HG03565 (cell line): Measurements from ENCODE around the gene CEBPZOS.

ENCODE experiments used
- ATAC-seq: cut with Tn5 transposase; IDR thresholded peaks from one replicate; pipeline ENCODE4 v1.9.1; 2021; ENCODE audit warnings: mild to moderate bottlenecking, moderate library complexity; ENCODE audit not compliant: unreplicated experiment

CEBPZOS gene

DNA sequence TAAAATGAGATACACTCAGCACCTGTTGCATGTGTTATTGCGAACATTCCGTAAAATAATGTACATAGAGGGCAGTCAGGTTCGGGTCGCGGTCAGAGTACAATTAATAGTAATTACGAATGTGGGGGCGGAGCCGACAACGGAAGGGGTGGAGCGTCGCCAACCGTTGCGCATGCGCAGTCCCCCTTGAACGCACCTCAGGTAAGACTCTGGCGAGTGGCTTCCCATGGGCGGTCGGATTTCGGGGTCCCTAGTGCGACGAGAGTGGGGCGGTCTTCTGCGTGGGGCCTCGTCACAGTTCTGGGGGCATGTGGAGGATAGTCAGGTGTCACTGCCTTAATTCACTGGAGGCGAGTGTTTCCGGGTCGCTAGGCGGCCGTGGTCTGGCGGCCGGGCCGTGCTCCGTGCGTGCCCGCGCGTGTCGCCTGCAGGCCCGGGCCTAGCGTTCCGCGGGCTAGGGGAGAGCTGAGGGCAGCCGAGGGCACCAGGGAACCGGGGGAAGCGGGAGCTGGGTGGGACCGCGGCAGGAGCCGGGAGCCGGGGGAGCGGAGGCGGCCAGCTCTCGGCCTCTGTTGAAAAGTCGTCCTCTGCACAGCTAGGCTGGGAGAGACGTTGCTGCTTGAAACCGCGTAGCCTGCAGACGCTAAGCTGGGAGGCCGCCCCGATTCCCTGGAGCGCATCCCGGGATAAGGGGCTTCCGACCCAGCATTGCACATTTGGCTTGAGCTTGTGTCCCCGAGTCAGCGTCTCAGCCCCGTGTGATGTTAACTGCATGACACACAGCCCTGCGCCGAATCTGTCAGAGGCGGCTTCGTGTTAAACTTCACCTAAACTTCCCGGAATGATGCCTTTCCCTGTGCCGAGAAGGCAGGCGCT lies at the start of gene CEBPZOS:
Gene CEBPZOS, plus strand, starts transcription at position 177 of the 876 bp plus-strand sequence. CDS start 3,209 bp downstream, outside the sequence.
- ATAC-seq, result peak; percentile 55

DNA sequence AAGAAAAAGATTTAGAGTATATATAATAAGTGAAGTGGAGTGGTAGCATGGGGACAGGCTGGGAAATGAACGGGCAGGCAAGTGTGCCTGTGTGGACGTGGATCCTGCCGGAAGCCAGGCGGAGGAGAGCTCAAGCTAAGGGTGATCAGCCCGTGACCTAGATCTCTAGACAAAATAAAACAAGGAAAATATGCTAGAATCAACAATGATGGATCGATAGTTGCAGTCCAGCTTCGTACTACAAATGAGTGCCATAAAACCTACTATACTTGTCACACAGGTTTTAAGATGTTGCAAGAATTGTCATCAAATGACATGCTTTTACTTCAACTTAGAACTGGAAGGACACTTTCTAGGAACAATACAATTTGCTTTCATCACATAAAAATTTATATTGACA lies 48.0 kb upstream of the CEBPZOS start:
- ATAC-seq, result no peak

DNA sequence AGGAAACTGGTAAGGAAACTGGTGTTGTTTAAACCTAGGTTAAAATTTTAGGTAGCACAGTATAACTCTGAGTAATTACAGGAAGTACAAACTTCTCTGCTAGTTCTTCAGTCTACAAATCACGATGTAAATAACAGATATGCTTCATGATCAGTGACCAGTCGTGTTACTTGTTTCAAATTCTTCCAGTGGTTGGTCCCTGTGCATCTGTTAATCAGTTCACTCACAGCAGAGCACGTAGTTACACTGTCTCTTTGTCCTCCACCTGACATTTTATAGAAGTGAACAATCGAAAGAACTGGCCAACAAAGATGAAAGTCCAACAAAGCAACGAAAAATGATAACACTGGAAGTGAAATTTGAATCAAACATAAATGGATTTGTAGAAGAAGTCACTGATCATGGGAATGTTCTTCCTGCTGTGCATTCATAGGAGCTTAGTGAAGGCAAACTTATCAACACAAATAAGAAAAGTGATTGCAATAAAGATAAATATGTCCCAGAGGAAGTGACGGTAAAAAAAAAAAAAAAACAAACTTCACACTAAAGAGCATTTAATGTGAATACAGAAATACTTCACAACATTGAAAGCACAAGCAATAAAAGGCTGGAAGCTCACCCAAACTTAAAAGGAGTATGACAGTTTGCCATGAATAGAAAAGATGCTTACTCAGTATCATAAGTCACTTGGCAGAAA lies 46.5 kb upstream of the CEBPZOS start:
- ATAC-seq, result no peak

DNA sequence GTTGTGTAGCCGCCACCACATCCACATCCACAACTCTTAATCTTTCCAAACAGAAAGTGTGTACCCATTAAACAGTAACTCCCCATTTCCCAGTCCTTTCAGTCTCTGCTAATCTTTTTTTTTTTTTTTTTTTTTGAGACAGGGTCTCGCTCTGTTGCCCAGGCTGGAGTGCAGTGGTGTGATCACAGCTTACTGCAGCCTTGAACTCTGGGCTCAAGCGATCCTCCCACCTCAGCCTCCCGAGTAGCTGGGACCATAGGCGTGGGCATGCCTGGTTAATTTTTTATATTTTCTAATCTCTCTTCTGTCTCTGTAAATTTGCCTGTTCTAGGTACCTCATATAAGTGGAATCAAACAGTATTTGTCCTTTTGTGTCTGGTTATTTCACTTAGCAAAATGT lies 43.1 kb upstream of the CEBPZOS start:
- ATAC-seq, result no peak

DNA sequence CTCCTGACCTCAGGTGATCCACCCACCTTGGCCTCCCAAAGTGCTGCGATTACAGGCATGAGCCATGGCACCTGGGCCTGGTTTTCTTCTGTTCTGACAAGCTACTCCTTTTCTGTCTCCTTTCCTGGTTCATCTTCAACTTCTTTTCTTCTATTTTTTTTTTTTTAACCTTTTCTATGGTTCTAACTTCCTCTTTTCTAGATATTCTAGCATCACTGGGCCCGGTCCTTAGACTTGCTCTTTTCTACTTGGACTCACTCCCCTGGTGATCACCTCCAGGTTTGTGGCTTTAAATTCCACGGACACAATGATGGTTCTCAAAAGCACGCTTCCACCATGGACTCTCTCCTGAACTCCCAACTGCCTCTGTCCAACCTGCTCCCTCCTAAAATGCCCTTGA lies 41.5 kb upstream of the CEBPZOS start:
- no peak for ATAC-seq

DNA sequence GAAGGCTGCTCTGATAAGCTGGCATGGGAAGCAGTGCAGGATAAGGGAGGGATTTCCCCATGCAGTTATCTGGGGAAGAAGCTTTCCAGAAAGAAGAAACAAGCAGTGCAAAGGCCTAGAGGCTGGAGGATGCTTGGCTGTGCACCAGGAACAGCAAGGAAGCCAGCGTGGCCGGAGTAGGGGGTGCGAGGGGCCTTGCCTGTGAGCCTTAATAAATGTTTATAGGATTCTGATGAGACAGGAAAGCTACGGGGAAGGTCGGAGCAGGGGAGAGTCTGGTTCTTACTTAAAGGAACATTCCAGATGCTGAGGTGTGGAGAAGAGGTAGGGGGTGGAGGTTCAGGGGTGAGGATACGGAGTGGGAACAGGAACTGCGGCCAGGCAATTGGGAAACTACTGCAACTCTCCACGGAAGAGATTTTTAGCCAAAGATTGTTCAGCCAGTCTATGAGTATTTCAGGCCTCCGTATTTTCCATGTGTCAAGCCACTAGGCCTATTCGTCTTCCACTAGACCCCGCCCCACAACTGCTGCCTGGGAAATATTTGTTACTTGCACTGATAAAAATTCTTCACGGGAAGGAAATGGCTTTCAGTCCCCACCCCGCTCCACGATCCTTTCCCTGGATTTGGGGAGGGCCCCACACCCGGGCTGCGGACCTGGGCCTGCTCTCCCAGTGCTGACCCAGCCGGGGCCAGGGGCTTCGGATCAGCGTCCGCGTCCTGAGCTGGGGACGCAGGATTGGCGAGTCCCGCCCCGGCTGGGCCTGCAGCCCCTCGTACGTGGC lies 40.0 kb upstream of the CEBPZOS start:
- ATAC-seq, result peak; percentile 10

DNA sequence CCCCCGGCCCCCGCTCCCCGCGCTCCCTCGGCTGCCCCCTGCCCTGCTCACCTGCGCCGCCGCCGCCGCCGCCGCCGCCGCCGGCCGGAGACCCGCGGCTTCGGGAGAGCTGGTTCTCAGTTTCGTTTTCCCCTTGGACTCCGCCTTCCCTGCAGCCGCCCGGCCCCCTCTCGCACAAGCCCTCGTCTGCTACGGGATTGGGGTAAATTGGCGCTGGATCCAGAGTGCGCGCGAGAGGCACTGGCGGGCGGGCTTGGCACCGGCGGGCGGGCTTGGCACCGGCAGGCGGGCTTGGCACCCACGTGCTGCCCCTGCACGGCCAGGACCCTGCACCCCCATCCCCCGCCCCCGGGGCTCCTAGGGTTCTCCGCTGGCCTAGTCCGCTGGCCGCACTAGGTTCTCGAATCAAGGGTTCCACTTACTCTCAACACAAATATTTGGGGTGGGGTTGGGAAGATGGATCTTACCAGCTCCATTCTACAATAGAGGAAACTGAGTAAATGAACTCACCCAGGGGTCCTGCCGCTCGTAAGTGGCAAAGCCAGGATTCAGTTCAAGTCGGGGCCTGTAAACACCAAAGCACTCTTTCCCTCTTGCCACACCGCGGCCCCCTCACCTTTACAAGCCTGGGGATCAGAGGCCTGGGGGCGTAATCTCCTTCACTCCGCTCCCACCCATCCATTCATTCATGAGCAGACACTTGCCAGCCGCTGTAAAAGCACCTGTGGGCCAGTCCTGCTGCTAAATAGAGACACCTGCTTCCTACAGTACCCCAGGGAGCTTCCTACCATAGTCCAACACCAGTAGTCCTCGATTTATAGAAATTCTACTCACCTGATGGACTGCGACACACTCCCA lies 39.2 kb upstream of the CEBPZOS start, which contains the start of gene EIF2AK2:
Gene EIF2AK2, minus strand, starts transcription at position 124 of the 858 bp plus-strand sequence. CDS start 9,174 bp downstream, outside the sequence.
- peak; percentile 77 for ATAC-seq

DNA sequence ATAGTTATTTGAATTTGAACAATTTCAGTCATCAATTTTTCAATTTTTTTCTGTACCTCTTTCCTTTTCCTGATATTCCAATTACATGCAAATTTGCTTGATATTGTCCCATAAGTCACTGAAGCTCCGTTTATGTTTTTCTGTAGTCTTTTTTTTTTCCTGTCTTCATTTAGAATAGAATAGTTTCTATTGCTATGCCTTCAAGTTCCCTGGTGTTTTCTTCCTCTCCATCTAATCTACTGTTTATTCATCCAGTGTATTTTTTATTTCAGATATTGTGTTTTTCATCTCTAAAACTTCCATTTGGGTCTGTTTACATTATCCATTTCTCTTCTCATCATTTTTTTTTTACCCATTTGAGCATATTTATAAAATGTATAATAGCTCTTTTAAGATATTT lies 31.5 kb upstream of the CEBPZOS start:
- no peak for ATAC-seq

DNA sequence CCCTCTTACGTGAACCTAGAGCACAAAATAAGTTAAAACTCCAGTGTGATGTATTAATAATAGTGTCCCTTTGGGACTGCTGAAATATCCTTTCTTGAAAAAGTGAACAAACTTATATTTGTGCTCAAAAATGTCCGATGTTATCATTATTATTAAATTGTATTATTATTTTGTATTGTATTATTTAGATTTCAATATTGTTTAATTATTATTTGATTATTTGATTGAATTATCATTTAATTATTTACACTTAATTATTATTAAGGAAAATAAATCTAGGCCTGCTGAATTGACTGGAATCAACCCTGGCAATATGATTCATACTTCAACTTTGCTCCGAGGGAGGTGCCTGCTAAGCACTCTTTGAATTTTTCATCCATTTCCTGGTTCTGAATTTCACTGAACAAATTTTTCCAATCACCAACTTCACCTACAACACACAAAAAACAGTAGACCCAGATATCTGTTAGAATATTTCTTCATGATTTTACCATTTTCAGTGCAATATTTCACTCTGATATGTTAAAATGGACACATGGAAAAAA lies 28.6 kb upstream of the CEBPZOS start:
- no peak for ATAC-seq

DNA sequence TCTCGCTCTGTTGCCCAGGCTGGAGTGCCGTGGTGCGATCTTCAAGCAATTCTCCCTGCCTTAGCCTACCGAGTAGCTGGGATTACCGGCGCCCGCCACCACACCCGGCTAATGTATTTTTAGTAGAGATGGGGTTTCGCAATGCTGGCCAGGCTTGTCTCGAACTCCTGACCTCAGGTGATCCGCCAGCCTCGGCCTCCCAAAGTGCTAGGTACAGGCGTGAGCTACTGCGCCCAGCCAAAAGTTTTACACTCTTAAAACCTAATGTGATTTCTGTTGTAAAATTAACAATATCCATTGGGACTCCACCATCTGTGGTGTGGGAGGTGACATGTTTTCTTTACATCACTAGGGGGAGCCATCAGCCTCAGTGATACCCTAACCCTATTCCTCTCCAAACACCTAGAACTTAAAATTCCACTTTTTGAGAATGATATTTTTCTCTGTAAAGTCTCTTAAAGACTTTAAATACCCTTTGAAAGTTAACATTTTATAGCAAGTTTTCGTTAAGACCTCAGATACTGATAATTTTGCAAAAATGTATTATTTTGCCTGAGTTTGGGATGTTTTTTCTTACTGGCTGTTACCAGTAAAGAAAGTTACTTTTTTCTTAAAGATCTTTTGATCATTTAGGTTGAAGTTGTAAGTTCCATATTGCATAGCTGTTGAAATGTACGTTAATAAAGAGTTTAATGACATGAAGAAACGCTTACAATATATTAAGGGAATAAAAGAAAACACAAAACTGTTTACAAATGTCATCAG lies 27.9 kb upstream of the CEBPZOS start:
- no peak for ATAC-seq

DNA sequence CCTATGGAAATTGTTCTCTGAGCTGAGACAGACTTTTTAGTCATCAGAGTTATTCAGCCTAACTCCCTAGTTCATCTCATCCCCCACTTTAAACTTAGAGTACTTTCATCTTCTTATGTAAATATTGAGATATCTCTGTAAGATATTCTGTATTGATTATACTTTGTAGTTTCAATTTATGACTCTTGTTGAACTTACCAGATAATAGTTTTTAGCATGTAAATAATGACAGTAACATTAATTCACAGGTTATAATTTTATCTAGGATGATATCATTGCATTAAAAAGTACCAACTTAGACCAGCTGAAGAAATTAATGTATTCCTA lies 24.7 kb upstream of the CEBPZOS start:
- ATAC-seq, result no peak

DNA sequence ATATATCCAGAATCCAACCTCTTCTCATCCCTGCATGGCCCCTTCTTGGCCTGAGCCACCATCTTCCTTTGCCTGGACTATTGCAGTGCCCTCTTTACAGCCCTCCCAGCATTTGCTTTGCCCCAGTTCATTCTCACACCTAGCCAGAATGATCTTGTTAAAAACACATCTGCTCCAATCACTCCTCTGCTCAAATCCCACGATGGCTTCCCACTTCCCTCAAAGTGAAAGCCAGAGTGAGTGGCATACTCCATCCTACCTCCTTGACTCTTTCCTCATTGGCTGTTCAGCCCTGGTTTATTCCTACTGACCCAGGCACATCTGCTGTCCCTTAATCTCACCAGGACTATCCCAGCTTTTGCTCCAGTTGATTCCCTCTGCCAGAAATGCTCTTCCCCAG lies 22.6 kb upstream of the CEBPZOS start:
- no peak for ATAC-seq

DNA sequence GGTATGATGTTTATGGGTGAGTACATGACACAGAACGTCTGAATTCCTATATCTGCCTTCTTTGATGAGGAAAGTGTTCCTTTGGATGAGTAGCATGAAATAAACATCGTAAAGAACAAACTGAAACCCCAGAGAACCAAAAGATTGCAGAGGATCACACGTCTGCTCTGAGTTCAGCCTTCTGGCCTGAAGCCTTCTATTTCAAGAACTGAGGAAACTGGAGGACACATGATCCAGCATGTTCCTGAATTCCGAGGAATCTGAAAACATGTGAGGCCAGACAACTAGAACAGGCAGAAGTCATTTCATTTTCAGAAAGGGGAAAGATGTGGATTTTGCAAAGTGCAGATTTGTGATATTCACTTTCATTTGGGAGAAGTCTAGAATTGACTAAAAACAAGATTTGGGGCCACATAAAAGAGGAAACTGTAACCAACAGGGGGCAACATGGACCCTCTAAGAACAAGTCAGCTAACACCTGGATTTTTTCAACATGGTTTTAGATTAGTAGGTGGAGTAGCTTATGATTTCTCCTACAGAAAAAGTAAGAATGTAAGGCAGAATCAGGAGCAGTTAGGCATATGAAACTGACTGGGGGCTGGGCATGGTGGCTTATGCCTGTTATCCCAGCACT lies 16.2 kb upstream of the CEBPZOS start:
- no peak for ATAC-seq

DNA sequence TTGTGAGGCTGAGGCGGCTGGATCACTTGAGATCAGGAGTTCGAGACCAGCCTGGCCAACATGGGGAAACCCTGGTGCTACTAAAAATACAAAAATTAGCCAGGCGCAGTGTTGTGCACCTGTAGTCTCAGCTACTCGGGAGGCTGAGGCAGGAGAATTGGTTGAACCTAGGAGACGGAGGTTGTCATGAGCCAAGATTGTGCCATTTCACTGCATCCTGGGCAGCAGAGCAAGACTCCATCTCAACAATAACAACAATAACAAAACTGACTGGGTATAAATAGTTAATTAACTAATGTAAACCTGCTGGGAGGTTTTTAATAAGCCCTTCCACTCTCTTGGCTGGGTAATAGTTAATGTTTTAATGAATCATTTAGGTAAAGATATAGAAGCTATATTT lies 15.7 kb upstream of the CEBPZOS start:
- ATAC-seq, result no peak

DNA sequence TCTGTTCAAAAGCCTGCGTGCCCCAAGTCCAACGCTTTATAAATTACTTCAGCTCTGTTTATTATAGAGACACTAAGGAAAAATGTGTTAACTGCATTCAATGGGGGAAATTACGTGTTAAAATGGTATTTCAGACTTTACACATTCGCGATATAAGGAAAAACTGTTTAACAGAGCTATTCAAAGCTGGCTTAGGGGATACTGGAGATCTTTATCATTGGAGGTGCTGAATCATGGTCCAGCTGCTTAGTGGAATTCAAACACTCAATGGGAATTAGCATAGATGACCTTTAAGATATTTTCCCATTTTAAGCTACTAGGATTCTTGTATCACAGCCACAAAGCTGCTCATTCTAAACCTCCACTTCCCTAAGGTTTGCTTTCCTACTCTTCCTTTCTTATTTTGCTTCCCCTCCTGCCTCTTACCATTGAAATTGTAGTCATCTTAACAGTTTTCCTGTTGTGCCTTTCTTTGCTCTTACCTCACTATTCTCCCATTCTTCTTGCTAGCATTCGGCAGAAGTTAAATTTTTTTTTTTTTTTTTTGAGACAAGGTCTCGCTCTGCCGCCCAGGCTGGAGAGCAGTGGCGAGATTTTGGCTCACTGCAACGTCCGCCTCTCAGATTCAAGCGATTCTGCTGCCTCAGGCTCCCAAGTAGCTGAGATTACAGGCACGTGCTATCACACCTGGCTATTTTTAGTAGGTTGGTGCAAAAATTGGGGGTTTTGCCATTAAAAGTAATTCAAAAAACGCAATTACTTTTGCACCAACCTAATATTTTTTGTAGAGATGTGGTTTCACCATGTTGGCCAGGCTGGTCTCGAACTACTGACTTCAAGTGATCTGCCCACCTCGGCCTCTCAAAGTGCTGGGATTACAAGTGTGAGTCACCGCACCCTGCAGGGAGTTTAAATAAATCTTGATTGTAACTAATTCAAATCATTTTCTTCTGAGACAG lies 14.3 kb upstream of the CEBPZOS start:
- ATAC-seq, result no peak

DNA sequence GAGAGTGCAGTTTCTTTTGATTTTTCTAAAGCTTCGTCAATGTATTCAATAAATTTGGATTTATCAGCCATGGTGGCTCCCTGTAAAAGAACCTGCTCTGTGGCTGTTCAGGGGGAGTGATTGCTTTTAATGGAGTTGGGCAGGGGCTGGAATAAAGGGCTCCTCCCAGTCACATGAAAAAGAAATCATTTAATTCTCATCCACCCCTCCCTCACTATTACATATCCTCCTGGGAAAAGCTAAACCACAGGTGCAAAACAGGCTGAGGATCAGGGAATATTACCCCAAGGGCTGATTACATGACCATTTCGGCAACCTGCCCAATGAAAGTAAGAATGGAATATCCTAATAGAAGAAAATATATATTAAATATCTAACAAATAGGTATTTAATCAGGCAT lies 7.7 kb upstream of the CEBPZOS start, which contains the start of gene SULT6B1:
Gene SULT6B1, minus strand, starts transcription at position 101 of the 400 bp plus-strand sequence. Its CDS starts 30 bp downstream, at position 71.
- no peak for ATAC-seq

DNA sequence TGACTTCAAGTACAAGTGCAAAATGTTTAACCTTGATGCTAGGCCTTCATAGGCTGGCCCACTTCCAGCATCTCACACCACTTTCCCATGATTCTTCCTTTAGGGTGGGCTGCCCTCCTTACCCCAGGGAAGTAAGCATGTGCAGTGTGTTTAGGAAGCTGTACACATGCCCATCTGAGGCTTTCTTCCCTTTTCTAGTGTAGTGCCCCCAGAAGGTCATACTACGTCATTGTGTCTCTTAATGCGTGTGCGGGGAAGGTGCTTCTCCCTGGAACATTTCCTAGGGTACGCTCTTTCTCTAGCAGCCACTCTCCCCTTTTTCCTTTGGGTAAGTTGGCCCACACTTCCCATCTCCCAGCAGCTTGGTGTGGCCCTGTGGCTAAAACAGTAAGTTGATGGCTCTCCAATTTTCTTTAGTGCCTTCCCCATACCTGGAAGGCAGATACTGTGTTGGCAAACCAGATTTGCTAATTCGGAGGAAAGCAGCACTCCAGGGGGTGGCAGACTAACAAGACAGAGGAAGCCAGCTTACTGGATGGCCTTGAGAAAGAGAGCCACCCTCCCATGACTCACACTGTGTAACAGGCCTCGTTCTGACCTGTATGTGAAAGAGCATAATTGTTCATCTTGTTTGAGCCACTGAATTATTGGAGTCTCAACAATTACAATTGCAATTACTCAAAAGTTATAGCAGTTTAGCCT lies 6.7 kb upstream of the CEBPZOS start:
- no peak for ATAC-seq
